GM18861 (cell line): Measurements from ENCODE around the gene LRRC28.

Experiments used
- ATAC-seq: cut with Tn5 transposase; IDR thresholded peaks from one replicate; pipeline ENCODE4 v1.9.1; 2021; ENCODE audit not compliant: unreplicated experiment

LRRC28 gene

GRCh38 chr15:99305761-99306505, 54.7 kb downstream of the LRRC28 start:
- ATAC-seq, result no peak

GRCh38 chr15:99306694-99307338, 55.5 kb downstream of the LRRC28 start:
- ATAC-seq, result no peak

GRCh38 chr15:99307735-99308134, 56.5 kb downstream of the LRRC28 start:
- no peak for ATAC-seq

- no peak for ATAC-seq
These were observed 59.5 kb downstream of the LRRC28 start for GRCh38 chr15:99310745-99311144.

- no peak for ATAC-seq
These were observed 60.9 kb downstream of the LRRC28 start for GRCh38 chr15:99312228-99312627.

GRCh38 chr15:99312794-99313193, 61.5 kb downstream of the LRRC28 start:
- ATAC-seq, result no peak

GRCh38 chr15:99315636-99316035, 64.4 kb downstream of the LRRC28 start:
- ATAC-seq, result no peak

- ATAC-seq, result no peak
These were observed 69.3 kb downstream of the LRRC28 start for GRCh38 chr15:99320374-99321215.

GRCh38 chr15:99321468-99321867, 70.2 kb downstream of the LRRC28 start:
- no peak for ATAC-seq

GRCh38 chr15:99322643-99323405, 71.5 kb downstream of the LRRC28 start:
- no peak for ATAC-seq

- peak; percentile 42 for ATAC-seq
These were observed 72.9 kb downstream of the LRRC28 start for GRCh38 chr15:99324082-99324620.

- ATAC-seq, result no peak
These were observed 73.4 kb downstream of the LRRC28 start for GRCh38 chr15:99324700-99325099.

GRCh38 chr15:99326235-99326634, 75.0 kb downstream of the LRRC28 start:
- peak; percentile 69 for ATAC-seq

- no peak for ATAC-seq
These were observed 77.1 kb downstream of the LRRC28 start for GRCh38 chr15:99328106-99329072.

- no peak for ATAC-seq
These were observed 80.1 kb downstream of the LRRC28 start for GRCh38 chr15:99331381-99331780.

- ATAC-seq, result no peak
These were observed 82.1 kb downstream of the LRRC28 start for GRCh38 chr15:99333413-99333812.

GRCh38 chr15:99333981-99334380, 82.7 kb downstream of the LRRC28 start:
- no peak for ATAC-seq

GRCh38 chr15:99335508-99335907, 84.2 kb downstream of the LRRC28 start:
- no peak for ATAC-seq

GRCh38 chr15:99336794-99337193, 85.5 kb downstream of the LRRC28 start:
- no peak for ATAC-seq

- no peak for ATAC-seq
These were observed 89.1 kb downstream of the LRRC28 start for GRCh38 chr15:99340347-99340746.
